Measurements from ENCODE around the gene SESN3.
A peak's percentile ranks its signal among the peaks of the same experiment; 100 is the strongest.
"Not testable (repeated sequence)": the region's sequence is repeated elsewhere in the genome, so short reads cannot be mapped to it uniquely, and the experiment has no call there.

Gene SESN3, protein sequence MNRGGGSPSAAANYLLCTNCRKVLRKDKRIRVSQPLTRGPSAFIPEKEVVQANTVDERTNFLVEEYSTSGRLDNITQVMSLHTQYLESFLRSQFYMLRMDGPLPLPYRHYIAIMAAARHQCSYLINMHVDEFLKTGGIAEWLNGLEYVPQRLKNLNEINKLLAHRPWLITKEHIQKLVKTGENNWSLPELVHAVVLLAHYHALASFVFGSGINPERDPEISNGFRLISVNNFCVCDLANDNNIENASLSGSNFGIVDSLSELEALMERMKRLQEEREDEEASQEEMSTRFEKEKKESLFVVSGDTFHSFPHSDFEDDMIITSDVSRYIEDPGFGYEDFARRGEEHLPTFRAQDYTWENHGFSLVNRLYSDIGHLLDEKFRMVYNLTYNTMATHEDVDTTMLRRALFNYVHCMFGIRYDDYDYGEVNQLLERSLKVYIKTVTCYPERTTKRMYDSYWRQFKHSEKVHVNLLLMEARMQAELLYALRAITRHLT

DNA sequence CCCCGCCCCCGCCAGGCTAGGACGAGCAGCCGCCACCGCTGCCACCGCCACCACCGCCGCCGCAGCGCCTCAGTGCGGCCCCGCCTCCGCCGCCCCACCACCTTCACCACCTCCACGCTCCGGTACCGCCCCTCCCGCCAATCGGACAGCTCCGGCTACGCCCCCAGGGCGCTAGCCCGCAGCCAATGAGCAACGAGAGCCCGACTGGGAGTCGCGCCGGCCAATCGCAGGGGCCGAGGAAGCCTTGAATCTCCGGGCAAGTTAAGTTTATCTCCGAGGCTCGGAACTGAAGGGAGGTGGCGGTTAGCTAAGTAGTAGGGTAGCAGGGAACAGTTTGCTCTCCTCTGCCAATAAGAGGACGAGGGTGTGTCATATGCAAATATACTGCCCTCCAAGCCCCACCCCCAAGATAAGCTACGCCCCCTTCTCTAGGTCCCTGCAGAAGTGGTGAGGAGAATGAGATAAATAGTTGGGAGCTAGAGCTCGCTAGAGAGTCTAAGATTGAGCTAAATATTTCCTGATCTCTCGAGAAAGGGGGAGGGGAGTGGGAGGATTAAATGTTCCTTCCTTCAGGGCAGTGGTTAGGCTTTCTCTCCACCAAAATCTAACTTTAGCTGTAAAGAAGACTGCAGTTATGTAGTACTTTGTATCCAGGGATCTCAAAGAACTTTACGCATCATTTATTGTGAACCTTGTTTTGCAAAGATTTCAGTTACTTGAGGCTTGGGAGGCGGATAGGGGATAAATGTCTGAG, at the start of gene SESN3:
SESN3 (minus strand) TSS at position 76 of the 754 bp plus-strand sequence. CDS start 342 bp downstream, outside the sequence.
- peak; percentile 99 for DNase-seq

DNA sequence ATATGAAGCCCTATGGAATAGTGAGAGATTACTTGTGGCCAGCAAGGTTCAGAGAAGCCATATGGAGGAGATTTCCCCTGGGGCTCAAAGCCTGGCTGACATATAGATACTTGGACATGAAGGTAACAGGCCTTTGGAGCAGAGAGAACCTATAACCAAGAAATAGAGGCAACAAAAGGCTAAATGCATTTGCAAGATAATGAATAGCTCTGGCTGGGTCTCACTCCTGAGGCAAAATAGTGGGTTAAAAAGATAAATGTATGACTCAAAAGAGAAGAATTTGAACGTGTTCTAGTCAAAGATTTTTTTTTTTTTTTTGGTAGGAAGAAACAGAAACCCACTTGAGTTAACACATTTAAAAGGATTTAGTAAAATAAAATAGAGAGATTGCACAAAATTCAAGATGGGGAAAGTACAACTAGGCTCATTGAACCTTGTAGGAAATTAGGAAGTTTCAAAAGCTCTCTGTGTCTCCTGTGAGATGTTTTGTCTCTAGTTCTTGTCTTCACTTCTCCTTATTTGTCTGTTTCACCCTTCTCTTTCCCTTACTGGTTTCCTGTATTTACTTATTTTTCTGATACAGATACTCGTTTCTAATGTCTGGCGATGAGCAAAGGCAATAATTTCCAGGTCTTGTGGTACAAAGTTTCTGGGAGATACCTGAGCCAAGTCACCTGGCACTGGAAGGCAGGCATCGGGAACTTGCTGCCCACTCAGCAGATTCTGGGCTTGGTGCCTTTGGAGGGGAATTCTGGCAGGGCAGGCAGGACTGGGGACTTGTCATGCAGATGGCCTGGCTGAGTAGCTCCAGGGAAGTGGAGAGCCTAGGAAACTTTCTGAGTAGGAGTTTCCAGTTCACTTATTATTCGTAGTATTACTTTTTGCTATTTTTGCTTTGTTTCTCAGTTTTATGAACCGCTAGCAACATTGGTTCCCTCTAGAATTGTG, 49.2 kb upstream of the SESN3 start:
- DNase-seq = no peak

DNA sequence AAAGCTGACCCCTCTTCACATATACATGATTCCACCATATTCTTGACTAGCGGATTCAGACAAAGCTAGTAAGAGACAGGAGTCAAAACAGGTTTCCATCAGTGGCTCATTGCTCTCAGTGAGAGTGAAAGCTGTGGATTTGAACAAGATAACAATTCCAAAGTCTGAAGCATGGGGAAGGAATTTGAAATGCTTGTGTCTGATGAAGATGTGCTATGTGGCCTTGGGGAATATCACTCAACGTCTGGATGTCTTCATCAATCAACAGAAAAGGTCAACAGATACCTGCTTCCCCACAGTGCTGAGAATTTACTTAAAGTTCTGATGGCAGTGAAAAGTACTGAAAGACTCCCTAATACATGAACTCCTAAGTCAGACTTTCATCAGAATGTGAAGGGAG, 46.9 kb upstream of the SESN3 start:
- no peak for DNase-seq

DNA sequence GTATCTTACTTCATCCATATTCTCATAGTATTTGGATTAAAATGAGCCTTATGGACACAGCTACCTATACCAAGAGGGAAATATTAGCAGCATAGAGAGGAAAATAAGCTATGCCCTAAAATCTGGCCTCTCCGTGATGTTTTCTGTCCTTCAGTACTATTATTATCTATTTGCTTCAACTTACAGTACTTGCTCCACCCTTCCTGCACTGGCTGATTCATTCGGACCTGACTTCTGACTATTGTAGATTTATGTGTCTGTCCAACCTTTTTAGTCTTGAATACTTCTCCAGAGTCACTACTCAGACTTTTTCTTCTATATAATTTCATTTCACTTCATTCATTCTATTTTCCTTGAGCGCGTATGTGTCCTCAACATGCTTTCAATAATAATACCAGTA, 45.1 kb upstream of the SESN3 start:
- no peak for DNase-seq

- not testable (repeated sequence) for DNase-seq
Measured at GRCh38 chr11:95273618-95274017, 42.6 kb upstream of the SESN3 start.

DNA sequence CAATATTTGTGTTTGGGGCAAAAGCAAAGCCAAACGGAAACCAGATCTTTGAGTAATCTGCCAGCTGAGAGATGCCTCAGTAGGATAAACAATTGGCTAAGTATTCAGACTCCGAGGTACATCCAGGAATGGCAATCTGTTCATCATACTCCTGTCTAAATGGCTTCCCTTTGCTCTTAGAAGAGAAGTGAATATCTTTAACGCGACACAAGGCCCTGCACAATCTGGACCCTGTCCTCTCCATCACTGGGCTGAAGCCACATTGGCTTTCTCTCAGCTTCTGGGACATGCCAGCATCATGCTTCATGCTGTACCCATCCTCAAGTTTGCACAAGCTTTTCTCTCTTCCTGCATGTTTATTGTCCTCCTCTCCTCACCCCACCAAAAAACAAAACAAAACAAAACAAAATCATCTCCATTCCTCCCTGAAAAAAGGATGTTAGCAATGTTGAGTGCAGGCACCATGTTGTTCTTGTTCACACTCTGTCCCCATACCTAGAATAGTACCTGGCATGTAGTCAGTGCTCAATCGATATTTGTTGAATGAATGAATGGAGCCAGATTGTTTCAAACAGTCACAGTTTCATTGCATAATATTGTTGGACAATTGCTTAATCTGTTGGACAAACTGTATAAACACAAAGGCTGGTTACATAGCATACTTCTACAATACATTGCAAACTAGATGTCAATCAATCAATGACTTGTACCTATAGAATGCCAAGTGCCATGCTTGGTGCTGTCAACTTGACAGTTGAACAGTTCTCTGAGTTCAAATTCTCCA, 38.2 kb upstream of the SESN3 start:
- no peak for DNase-seq

GRCh38 chr11:95268391-95268790, 37.4 kb upstream of the SESN3 start:
- no peak for DNase-seq

GRCh38 chr11:95267601-95268213, 36.7 kb upstream of the SESN3 start:
- DNase-seq = no peak

DNA sequence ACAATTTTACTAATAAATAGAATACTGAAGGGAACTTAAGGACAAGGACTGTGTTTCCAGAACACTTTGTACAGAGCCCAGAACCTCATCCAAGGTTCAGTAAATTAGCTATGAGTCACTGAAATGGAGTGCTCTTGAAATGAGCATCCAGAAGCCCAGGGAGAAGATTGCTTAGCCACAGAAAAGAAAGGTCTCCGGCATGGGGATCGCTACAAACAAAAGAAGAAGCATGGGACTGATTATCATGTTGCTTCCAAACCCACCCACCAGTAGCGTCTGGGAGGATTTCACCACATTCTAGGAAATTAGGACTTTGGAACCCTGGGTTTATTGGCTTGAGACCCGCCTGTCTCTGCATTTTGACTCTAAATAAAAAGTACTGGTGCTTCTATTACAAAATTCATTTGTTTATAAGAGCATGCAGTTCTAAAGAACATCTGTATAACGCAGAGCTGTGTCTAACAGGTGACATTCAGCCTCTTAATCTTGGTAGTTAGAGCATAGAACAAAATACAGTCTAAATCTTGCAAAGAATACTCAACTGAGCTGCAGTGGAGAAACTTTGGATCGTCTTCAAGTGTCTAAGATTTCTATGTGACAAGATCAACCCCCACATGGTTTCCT, 35.9 kb upstream of the SESN3 start:
- DNase-seq = no peak

GRCh38 chr11:95264881-95265280, 33.9 kb upstream of the SESN3 start:
- no peak for DNase-seq

DNA sequence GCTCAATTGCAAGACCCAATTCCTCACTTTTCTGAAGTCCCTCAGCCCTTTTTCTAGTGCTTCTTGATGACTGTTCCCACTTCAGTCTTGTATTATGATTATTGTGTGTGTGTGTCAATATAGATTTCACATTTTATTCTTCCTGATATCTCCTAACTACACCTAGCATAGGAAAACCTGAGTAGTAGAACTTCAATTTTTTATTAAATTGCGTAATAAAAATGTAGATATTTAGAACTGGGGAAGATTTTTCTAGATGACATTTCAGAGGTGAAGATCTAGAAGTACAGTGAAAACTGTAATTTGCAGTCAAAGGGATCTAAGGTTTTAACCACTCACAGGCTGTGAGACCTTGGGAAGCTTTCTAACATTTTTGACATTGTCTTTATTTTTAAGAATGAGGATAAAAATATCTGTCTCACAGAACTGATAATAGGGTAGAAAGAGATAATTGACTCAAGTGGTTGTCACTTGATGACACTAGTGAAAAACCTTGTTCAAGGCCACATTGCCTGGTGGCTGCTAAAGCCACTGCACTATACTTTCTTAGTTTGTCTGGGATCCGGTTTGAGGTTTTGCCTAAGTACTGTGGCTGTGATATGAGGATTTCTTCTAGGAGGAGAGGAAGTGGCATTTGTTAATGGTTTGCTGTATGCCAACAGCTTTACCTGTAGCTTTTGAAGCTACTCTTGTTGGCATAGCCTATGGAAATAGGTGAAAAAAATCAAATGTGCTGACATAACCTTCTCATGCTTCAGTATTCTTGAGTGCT, 32.2 kb upstream of the SESN3 start:
- DNase-seq = no peak

DNA sequence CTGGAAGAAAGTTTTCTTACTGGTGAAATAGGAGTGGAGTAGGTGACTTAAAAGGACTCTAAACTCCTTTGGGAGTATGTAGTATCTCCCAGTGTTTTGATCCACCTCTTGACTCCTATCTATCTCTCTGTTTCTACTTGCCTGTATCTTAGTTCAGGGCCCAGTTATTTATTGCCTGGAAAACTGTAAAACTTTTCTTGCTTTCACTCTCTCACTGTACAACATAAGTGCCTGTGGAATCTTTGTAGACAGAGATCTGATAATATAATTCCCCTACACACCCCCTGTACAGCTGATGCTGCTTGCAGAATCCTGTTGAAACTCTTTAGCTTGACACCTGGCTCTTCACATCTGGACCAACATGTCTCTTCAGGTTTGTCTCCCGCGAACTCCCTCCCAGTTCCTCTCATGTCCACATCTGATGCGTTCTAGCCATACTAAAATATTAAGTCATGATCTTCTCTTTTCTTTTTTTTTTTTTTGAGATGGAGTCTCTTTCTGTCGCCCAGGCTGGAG, 26.5 kb upstream of the SESN3 start:
- no peak for DNase-seq

- no peak for DNase-seq
Measured at GRCh38 chr11:95256321-95256779, 25.3 kb upstream of the SESN3 start.

DNA sequence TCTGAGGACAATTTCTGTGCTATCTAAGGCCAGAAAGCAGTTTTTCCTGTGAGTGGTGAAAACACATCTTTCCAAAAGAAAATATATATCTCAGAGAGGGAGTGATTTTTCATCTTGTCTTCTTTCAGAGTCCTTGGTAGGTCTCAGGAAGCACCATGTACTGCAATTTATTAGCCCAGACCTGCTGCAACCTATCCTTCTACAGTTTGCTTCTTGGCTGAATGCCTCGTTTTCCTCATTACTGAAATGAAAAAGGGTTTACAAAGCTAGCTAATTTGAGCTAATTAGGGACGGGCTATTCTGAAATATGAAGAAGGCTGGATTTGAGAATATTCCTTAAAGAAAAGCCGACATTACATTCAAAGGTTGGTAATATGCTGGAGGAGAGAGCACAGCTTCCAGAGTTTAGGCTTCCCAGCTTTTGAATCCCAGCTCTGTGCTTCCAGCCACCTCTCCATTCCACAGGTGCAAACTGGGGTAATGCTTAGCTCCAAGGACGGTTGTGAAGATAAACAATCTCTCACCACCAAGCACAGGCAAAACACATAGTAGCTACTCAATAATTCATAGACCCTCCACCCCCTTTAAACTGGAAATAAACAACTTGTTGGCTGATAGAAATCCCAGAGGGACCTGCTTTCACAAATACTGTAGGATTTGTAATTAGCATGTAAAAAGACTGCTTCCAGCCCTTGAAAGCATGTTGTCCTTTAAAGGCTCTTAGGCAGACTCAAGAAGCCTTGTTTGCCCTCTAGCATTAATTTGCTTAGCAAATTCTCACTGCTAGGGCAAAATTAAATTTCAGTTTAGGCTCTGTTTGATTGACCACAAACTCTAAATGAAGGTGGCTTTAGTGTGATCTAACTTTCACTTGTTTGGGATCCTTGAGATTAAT, 24.5 kb upstream of the SESN3 start:
- DNase-seq = no peak

DNA sequence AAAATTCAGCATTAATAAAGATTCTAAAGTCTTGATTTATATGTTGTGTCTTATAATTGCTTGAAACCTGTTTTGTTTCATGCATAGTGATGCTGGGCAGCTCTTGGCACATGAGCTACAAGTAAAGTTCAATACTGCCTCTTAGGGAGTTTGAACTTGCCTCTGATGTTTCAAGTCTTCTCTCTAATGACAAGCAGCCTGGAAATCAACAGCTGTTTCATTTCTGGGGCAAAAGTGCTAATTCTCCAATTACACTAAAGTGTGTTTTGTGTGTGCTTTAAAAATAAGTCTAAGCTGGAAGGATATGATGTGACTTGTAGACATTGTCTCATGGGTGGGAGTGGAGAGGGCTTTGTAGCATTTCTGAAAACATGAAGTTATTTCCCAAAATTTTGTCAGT, 23.7 kb upstream of the SESN3 start:
- no peak for DNase-seq

DNA sequence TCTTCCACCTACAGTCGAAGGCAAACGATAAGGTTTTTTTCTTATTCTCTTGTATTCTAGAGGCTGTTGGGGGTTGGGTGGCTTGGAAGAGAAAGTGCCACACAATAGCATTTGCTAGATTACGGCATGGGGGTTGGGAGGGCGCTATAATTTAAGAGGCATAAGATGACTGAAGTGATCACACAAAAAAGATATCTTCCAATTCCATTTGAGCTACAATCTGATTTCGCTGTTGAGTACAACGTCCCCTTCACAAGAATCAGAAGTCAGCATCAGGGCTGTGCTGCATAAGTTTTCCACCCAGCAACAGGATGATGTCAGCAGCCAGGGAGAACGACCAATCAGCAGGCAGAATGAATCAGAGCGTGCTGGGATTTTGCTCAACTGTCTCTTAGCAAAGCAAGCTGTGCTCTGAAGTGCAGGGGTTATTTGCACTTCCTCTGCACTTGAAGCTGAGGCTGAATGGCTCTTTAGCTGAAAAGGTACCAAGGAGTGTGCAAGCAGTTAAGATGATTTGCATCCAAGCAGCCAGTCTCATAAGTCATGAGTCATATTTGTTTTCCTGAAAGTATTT, 23.2 kb upstream of the SESN3 start:
- DNase-seq = peak; percentile 81

DNA sequence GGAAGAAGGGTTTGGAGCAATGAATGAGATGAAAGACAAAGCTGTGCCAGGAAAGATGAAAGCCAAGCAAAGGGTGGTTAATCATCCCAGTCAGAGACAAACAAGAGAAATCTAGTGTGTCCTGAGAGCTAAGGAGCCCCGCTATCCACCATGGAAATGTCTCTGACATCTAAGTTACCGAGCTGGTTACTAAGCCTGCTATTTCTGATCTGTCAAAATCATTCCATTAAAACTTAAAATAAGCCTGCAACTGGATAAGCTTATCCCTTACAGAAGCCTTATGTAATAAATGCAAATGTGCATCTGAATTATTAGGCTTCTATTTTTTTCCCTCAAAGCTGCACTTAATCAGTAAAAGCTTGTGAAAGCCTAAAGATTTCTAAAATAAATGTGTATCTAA, 22.1 kb upstream of the SESN3 start:
- no peak for DNase-seq

DNA sequence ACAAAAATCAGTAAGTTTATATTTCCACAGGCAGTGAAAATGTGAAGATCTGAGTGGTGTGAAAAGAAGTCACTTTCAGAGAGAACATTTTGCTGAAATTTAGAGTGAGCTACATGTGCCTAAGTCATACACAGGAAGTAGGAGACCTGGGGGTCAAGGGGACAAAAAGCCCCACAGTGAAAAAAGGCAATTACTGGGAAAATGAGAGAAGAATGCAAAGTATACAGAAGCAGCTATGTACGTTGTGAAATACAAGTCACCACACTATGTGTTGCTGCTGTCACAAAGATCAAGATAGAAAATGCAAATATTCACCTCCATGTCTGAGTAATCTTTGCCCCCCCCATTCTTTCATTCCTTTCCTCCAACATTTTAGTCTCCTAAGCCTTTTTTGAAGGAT, 21.6 kb upstream of the SESN3 start:
- no peak for DNase-seq
